ENCODE measurements around the gene RPS29. TPM values are rescaled to one million over a fixed set of nuclear protein-coding genes. Genes with fewer than 3 reads are reported as not detected.
A peak's percentile ranks its signal among the peaks of the same experiment; 100 is the strongest.

Gene RPS29
- total RNA-seq, 1 donor from 2014 or later = 1,393 TPM

- H3K9me3 Mint-ChIP-seq = no peaks in the 10 kb centered on the region
- peaks cover 36% of the 10 kb centered on the region for H3K36me3 Mint-ChIP-seq (ENCODE audit: low read depth)
- H3K27ac Mint-ChIP-seq (ENCODE audit: unreplicated experiment) = peak overlapping the region; percentile 53
These were observed 3.8 kb downstream of the RPS29 start for GRCh38 chr14:49582113-49582977.

GRCh38 chr14:49581209-49582112 is 4.7 kb downstream of the RPS29 start:
- Mint-ChIP-seq H3K4me3 (peak overlapping the region; percentile 99), H3K27me3 (ENCODE audit: low read depth) (peaks cover 10% of the 10 kb centered on the region), H3K9me3 (no peaks in the 10 kb centered on the region), H3K4me1 (peaks cover 41% of the 10 kb centered on the region), H3K27ac (ENCODE audit: unreplicated experiment) (no peak overlapping the region), H3K36me3 (ENCODE audit: low read depth) (peaks cover 39% of the 10 kb centered on the region)
- TF ChIP-seq CTCF (conservative IDR thresholded peaks at IDR 0.05) = no peak
- DNase-seq (ENCODE audit: low read depth, low spot score) = no peak

More at GRCh38 chr14:49582113-49582977, 3.8 kb downstream of the RPS29 start:
- no peak for TF ChIP-seq CTCF (conservative IDR thresholded peaks at IDR 0.05)
- Mint-ChIP-seq H3K4me1 (peaks cover 48% of the 10 kb centered on the region), H3K27me3 (ENCODE audit: low read depth) (peaks cover 13% of the 10 kb centered on the region), H3K4me3 (peak overlapping the region; percentile 99)
- no peak for DNase-seq (ENCODE audit: low read depth, low spot score)

- Mint-ChIP-seq H3K4me1 (peaks cover 28% of the 10 kb centered on the region), H3K4me3 (peak overlapping the region; percentile 29), H3K27ac (ENCODE audit: unreplicated experiment) (no peak overlapping the region), H3K27me3 (ENCODE audit: low read depth) (no peaks in the 10 kb centered on the region), H3K9me3 (no peaks in the 10 kb centered on the region), H3K36me3 (ENCODE audit: low read depth) (peaks cover 30% of the 10 kb centered on the region)
- no peak for DNase-seq (ENCODE audit: low read depth, low spot score)
- no peak for TF ChIP-seq CTCF (conservative IDR thresholded peaks at IDR 0.05)
These were observed 6.3 kb downstream of the RPS29 start for GRCh38 chr14:49579841-49580240.

- Mint-ChIP-seq H3K36me3 (ENCODE audit: low read depth) (peaks cover 36% of the 10 kb centered on the region), H3K9me3 (no peaks in the 10 kb centered on the region), H3K27me3 (ENCODE audit: low read depth) (no peaks in the 10 kb centered on the region), H3K27ac (ENCODE audit: unreplicated experiment) (no peak overlapping the region), H3K4me3 (no peak overlapping the region), H3K4me1 (peaks cover 14% of the 10 kb centered on the region)
- no peak for TF ChIP-seq CTCF (conservative IDR thresholded peaks at IDR 0.05)
- no peak for DNase-seq (ENCODE audit: low read depth, low spot score)
These were observed 8.0 kb downstream of the RPS29 start for GRCh38 chr14:49578141-49578540.

- H3K4me3 Mint-ChIP-seq = no peak overlapping the region
- no peaks in the 10 kb centered on the region for H3K4me1 Mint-ChIP-seq
- H3K27ac Mint-ChIP-seq (ENCODE audit: unreplicated experiment) = no peak overlapping the region
- H3K9me3 Mint-ChIP-seq = no peaks in the 10 kb centered on the region
- TF ChIP-seq CTCF (conservative IDR thresholded peaks at IDR 0.05) = no peak
- DNase-seq (ENCODE audit: low read depth, low spot score) = no peak
- H3K36me3 Mint-ChIP-seq (ENCODE audit: low read depth) = peaks cover 36% of the 10 kb centered on the region
- H3K27me3 Mint-ChIP-seq (ENCODE audit: low read depth) = no peaks in the 10 kb centered on the region
These were observed 12.1 kb downstream of the RPS29 start for GRCh38 chr14:49574038-49574437.
